Measurements from ENCODE around the gene RBFOX1.

RBFOX1 gene

GRCh38 chr16:7449306-7449705, 116.7 kb downstream of the RBFOX1 start:
- DNase-seq (ENCODE audit: low read depth, low spot score) = no peak
- TF ChIP-seq, protein P1, sequence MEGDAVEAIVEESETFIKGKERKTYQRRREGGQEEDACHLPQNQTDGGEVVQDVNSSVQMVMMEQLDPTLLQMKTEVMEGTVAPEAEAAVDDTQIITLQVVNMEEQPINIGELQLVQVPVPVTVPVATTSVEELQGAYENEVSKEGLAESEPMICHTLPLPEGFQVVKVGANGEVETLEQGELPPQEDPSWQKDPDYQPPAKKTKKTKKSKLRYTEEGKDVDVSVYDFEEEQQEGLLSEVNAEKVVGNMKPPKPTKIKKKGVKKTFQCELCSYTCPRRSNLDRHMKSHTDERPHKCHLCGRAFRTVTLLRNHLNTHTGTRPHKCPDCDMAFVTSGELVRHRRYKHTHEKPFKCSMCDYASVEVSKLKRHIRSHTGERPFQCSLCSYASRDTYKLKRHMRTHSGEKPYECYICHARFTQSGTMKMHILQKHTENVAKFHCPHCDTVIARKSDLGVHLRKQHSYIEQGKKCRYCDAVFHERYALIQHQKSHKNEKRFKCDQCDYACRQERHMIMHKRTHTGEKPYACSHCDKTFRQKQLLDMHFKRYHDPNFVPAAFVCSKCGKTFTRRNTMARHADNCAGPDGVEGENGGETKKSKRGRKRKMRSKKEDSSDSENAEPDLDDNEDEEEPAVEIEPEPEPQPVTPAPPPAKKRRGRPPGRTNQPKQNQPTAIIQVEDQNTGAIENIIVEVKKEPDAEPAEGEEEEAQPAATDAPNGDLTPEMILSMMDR (IDR thresholded peaks at IDR 0.05; ENCODE audit: low read depth, low read length) = no peak
- no peak overlapping the region for H3K4me3 ChIP-seq (ENCODE audit: low read depth, low read length)
- in situ Hi-C loops (cut with HindIII; ENCODE audit: low sequenced_read_pairs) = no loop called here

GRCh38 chr16:7449808-7450207, 117.2 kb downstream of the RBFOX1 start:
- TF ChIP-seq, protein P1 (IDR thresholded peaks at IDR 0.05; ENCODE audit: low read depth, low read length) = no peak
- DNase-seq (ENCODE audit: low read depth, low spot score) = no peak
- H3K4me3 ChIP-seq (ENCODE audit: low read depth, low read length) = no peak overlapping the region
- in situ Hi-C loops (cut with HindIII; ENCODE audit: low sequenced_read_pairs) = no loop called here

GRCh38 chr16:7450440-7450839, 117.8 kb downstream of the RBFOX1 start:
- TF ChIP-seq, protein P1 (IDR thresholded peaks at IDR 0.05; ENCODE audit: low read depth, low read length) = no peak
- no peak for DNase-seq (ENCODE audit: low read depth, low spot score)
- in situ Hi-C loops (cut with HindIII; ENCODE audit: low sequenced_read_pairs) = no loop called here
- no peak overlapping the region for H3K4me3 ChIP-seq (ENCODE audit: low read depth, low read length)

GRCh38 chr16:7452090-7452489, 119.4 kb downstream of the RBFOX1 start:
- in situ Hi-C loops (cut with HindIII; ENCODE audit: low sequenced_read_pairs) = no loop called here
- TF ChIP-seq, protein P1 (IDR thresholded peaks at IDR 0.05; ENCODE audit: low read depth, low read length) = no peak
- no peak for DNase-seq (ENCODE audit: low read depth, low spot score)
- H3K4me3 ChIP-seq (ENCODE audit: low read depth, low read length) = no peak overlapping the region

- DNase-seq (ENCODE audit: low read depth, low spot score) = no peak
- in situ Hi-C loops (cut with HindIII; ENCODE audit: low sequenced_read_pairs) = no loop called here
- TF ChIP-seq, protein P1 (IDR thresholded peaks at IDR 0.05; ENCODE audit: low read depth, low read length) = no peak
- no peak overlapping the region for H3K4me3 ChIP-seq (ENCODE audit: low read depth, low read length)
Measured at GRCh38 chr16:7456211-7456610, 123.6 kb downstream of the RBFOX1 start.

DNA sequence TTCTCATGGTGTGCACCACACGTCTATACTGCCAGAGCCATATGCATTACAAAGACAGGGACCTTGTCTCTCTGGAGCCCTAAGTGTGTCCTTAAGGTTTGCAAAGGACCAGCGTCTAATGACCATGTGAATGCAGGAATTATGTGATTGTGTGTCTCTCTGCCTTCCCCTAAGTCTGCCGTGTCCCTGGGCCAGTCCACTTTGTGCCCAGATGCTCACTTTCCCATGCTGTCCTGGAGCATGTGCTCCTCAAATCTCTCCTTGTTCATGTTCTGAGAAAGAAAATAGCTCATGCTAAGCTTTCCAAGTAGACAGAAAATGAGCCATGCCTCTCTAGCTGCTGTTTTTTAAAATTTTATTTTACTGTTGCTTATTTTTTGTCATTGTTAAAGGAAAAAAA, 125.5 kb downstream of the RBFOX1 start:
- no peak for DNase-seq (ENCODE audit: low read depth, low spot score)
- in situ Hi-C loops (cut with HindIII; ENCODE audit: low sequenced_read_pairs) = no loop called here
- H3K4me3 ChIP-seq (ENCODE audit: low read depth, low read length) = no peak overlapping the region
- TF ChIP-seq, protein P1 (IDR thresholded peaks at IDR 0.05; ENCODE audit: low read depth, low read length) = no peak

GRCh38 chr16:7470344-7470743, 137.7 kb downstream of the RBFOX1 start:
- no peak overlapping the region for H3K4me3 ChIP-seq (ENCODE audit: low read depth, low read length)
- no peak for DNase-seq (ENCODE audit: low read depth, low spot score)
- in situ Hi-C loops (cut with HindIII; ENCODE audit: low sequenced_read_pairs) = no loop called here
- TF ChIP-seq, protein P1 (IDR thresholded peaks at IDR 0.05; ENCODE audit: low read depth, low read length) = no peak

All from astrocyte of the spinal cord (primary cell).